Mesothelial cell of epicardium (in vitro differentiated cells): ENCODE data around the gene BNC2. TPM values are rescaled to one million over a fixed set of nuclear protein-coding genes. Genes with fewer than 3 reads are reported as not detected.
A peak's percentile ranks its signal among the peaks of the same experiment; 100 is the strongest.

Experiments
- DNase-seq, 2 experiments: peaks; one replicate each; pipeline ENCODE4 v3.0.0; 2021; ENCODE audit warnings: low spot score in 2 of 2; ENCODE audit not compliant: unreplicated experiment in 2 of 2
- H3K27ac Mint-ChIP-seq: 2 replicates; pipeline ENCODE4 v1.8.0; 2021; ENCODE audit warnings: mixed read lengths
- H3K27me3 Mint-ChIP-seq: 2 replicates; pipeline ENCODE4 v1.8.0; 2021; ENCODE audit warnings: low read depth, mixed read lengths
- H3K36me3 Mint-ChIP-seq: 2 replicates; pipeline ENCODE4 v1.8.0; 2021; ENCODE audit warnings: mixed read lengths
- H3K4me1 Mint-ChIP-seq: 2 replicates; pipeline ENCODE4 v1.8.0; 2021; ENCODE audit warnings: mixed read lengths
- H3K4me3 Mint-ChIP-seq: 2 replicates; pipeline ENCODE4 v1.8.0; 2021; ENCODE audit warnings: mild to moderate bottlenecking, moderate library complexity, mixed read lengths
- H3K9me3 Mint-ChIP-seq: 2 replicates; pipeline ENCODE4 v1.8.0; 2021; ENCODE audit warnings: mixed read lengths
- total RNA-seq: library from RNA; stranded (reverse); gene quantifications from 3 replicates; pipeline ENCODE4 v1.2.1, GENCODE V29; 2021
- TF ChIP-seq, protein P1 (sequence below): fragments of 200-600 bp; sonication (generic); IDR thresholded peaks from one replicate; pipeline ENCODE4 v1.5.0; 2021; ENCODE audit warnings: antibody characterized with exemption; ENCODE audit not compliant: unreplicated experiment

BNC2 gene
- total RNA-seq, 1 donor from 2014 or later = 45.1 TPM

DNA sequence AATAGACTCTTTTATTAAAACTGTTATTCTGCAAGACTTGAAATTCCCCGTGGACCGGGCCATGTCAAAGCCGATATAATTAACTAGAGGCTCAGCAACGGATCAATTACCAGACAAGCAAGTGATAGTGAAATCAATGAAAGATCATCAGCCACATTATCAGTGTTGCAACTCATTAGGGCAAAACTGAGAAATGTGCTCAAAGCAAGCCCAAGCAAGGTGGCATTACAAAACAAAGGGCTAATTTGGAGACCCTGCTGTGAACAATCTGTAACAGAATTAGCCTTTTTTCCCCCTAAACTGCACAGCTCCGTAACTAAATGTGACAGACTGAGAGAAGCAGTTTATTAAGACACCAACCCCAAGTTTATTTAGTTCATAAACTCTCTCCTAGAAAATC is 140.3 kb downstream of the BNC2 start:
- Mint-ChIP-seq H3K27ac (no peak overlapping the region), H3K27me3 (no peaks in the 10 kb centered on the region), H3K36me3 (no peaks in the 10 kb centered on the region), H3K4me3 (no peak overlapping the region), H3K4me1 (peaks cover 48% of the 10 kb centered on the region), H3K9me3 (no peaks in the 10 kb centered on the region)
- TF ChIP-seq, protein P1, sequence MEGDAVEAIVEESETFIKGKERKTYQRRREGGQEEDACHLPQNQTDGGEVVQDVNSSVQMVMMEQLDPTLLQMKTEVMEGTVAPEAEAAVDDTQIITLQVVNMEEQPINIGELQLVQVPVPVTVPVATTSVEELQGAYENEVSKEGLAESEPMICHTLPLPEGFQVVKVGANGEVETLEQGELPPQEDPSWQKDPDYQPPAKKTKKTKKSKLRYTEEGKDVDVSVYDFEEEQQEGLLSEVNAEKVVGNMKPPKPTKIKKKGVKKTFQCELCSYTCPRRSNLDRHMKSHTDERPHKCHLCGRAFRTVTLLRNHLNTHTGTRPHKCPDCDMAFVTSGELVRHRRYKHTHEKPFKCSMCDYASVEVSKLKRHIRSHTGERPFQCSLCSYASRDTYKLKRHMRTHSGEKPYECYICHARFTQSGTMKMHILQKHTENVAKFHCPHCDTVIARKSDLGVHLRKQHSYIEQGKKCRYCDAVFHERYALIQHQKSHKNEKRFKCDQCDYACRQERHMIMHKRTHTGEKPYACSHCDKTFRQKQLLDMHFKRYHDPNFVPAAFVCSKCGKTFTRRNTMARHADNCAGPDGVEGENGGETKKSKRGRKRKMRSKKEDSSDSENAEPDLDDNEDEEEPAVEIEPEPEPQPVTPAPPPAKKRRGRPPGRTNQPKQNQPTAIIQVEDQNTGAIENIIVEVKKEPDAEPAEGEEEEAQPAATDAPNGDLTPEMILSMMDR = no peak
- no peak for DNase-seq

DNA sequence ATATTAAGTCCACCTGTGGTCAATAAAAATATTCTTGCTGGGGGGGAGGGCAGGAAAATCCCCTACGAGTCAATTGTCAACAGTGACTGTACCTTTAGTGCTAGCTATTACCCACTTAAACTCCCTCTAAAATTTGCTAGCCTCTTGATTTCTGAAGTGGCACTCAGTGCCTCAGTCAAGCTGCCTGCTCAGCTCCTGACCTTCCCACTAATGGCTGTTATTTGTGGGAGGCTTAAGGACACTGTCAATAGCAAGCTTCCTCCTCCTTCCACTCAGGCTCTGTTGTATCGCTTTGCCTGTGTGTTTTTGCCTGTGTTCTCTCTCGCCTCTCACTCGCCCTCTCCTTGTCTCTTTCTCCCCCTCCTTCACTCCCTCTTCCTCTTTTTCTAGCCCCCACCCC is 140.8 kb downstream of the BNC2 start:
- Mint-ChIP-seq H3K4me3 (no peak overlapping the region), H3K27me3 (no peaks in the 10 kb centered on the region), H3K4me1 (peaks cover 49% of the 10 kb centered on the region)

DNA sequence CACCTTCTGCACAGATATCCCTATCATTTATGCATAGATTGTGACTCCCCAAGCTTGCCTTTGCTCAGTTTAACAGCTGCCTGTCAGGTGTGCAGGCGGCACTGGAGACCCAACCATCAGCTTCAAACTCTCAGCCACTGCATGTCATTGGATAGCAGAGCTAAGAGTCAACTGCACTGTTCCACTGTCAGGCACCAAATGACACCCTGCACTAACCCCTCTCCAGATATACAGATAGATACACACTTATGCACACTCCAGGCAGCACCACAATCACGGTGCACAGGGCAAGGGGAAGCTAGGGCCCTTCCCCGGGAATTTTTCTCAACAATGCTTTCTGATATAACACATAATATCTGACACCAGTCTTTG is 142.3 kb downstream of the BNC2 start:
- H3K27me3 Mint-ChIP-seq = no peaks in the 10 kb centered on the region
- no peaks in the 10 kb centered on the region for H3K36me3 Mint-ChIP-seq
- no peak for DNase-seq
- peaks cover 50% of the 10 kb centered on the region for H3K4me1 Mint-ChIP-seq
- H3K27ac Mint-ChIP-seq = peak overlapping the region; percentile 99
- H3K4me3 Mint-ChIP-seq = peak overlapping the region; percentile 88
- TF ChIP-seq, protein P1 = no peak
- no peaks in the 10 kb centered on the region for H3K9me3 Mint-ChIP-seq

More for the DNA sequence above, 140.8 kb downstream of the BNC2 start:
- TF ChIP-seq, protein P1 = no peak
- H3K9me3 Mint-ChIP-seq = no peaks in the 10 kb centered on the region
- no peaks in the 10 kb centered on the region for H3K36me3 Mint-ChIP-seq
- DNase-seq = no peak
- no peak overlapping the region for H3K27ac Mint-ChIP-seq

DNA sequence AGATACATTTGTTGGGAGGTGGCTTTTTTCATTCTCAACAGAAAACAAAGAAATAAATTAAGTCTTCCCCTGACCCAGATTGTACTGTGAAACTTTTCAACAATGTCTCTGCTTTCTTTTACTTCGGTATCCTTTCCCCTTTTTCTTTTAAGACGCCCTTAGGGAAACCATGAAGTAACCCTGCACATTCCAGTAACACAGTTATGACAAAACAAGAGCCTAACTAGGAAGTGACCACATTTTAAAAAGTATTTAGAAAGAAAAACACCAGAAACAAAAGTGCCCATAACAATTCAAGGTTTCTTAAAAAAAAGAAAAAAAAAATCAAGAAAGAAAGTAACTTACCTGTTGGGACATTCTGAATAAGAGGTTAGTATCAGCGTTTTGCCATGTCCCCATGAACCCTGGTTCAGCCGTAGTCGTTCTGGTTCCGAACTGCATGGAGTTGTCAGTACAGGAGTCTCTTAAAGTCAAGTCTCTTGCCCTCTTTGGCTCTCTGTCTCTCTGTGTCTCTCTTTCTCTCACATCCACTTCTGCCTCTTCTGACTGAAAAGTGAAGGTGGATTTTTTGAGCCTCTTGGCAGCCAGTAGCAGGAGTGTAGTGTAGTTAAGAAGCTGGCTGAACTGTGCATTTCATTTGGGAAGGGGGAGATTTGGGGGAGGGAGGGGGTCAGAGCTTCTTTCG is 142.9 kb downstream of the BNC2 start:
- H3K4me1 Mint-ChIP-seq = peaks cover 49% of the 10 kb centered on the region

DNA sequence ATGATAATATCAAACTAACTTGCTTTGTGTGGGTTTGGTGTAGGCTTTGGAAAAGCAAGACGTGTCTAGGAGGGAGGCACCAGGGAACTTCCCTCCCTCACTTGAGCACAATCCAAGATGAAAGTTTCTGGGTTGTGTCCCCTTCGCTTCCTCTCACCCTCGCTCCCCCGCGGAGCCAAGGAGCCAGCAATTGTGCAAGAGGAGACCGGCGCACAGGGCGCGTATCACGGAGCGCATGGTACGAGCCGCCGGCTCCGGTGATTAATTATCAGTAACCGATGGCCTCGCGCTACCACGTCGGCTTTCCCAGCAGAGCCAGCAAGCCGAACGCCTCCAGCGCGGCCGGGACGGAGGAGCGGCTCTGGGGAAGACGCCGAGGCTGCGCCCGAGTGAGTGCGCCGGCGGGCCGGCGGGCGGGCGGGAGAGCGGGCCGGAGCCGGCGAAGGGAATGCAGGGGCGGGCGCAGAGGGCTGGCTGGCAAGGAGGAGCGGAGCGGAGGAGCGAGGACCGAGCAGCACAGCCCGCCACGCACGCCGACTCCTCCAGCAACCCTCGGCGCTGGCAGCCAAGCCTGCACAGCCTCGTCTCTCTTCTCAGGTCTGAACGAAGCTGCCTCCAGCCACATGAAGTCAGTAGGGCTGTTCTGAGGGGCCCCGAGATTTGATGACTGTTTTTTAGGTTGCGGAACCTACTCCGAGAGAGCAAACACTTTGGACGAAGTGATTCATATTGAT is 143.6 kb downstream of the BNC2 start:
- peak overlapping the region; percentile 99 for H3K27ac Mint-ChIP-seq
- peaks cover 49% of the 10 kb centered on the region for H3K4me1 Mint-ChIP-seq
- H3K9me3 Mint-ChIP-seq = no peaks in the 10 kb centered on the region
- peak; percentile 64 to 88 for DNase-seq
- TF ChIP-seq, protein P1 = no peak
- peak overlapping the region; percentile 88 for H3K4me3 Mint-ChIP-seq
- H3K36me3 Mint-ChIP-seq = no peaks in the 10 kb centered on the region
- H3K27me3 Mint-ChIP-seq = no peaks in the 10 kb centered on the region

More for the DNA sequence above, 142.9 kb downstream of the BNC2 start:
- Mint-ChIP-seq H3K36me3 (no peaks in the 10 kb centered on the region), H3K4me3 (peak overlapping the region; percentile 88), H3K27me3 (no peaks in the 10 kb centered on the region), H3K9me3 (no peaks in the 10 kb centered on the region), H3K27ac (peak overlapping the region; percentile 99)
- DNase-seq = no peak
- TF ChIP-seq, protein P1 = no peak
